ENCODE results near the gene BMPER. TPM values are rescaled to one million over a fixed set of nuclear protein-coding genes. Genes with fewer than 3 reads are reported as not detected.

Gene BMPER
- total RNA-seq, 2 donors from 2014 or later, result 3.0 to 3.8 TPM

GRCh38 chr7:34158368-34159153 is 253.2 kb downstream of the BMPER start:
- Histone ChIP-seq H3K27me3 (no peaks in the 10 kb centered on the region), H3K4me1 (no peaks in the 10 kb centered on the region), H3K27ac (peak overlapping the region; percentile 36 to 59), H3K4me3 (no peak overlapping the region), H3K9me3 (no peaks in the 10 kb centered on the region), H3K36me3 (no peaks in the 10 kb centered on the region)
- DNase-seq (ENCODE audit: low spot score), result peak; percentile 76
- TF ChIP-seq, protein P1, sequence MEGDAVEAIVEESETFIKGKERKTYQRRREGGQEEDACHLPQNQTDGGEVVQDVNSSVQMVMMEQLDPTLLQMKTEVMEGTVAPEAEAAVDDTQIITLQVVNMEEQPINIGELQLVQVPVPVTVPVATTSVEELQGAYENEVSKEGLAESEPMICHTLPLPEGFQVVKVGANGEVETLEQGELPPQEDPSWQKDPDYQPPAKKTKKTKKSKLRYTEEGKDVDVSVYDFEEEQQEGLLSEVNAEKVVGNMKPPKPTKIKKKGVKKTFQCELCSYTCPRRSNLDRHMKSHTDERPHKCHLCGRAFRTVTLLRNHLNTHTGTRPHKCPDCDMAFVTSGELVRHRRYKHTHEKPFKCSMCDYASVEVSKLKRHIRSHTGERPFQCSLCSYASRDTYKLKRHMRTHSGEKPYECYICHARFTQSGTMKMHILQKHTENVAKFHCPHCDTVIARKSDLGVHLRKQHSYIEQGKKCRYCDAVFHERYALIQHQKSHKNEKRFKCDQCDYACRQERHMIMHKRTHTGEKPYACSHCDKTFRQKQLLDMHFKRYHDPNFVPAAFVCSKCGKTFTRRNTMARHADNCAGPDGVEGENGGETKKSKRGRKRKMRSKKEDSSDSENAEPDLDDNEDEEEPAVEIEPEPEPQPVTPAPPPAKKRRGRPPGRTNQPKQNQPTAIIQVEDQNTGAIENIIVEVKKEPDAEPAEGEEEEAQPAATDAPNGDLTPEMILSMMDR (IDR thresholded peaks at IDR 0.05), result no peak

DNA sequence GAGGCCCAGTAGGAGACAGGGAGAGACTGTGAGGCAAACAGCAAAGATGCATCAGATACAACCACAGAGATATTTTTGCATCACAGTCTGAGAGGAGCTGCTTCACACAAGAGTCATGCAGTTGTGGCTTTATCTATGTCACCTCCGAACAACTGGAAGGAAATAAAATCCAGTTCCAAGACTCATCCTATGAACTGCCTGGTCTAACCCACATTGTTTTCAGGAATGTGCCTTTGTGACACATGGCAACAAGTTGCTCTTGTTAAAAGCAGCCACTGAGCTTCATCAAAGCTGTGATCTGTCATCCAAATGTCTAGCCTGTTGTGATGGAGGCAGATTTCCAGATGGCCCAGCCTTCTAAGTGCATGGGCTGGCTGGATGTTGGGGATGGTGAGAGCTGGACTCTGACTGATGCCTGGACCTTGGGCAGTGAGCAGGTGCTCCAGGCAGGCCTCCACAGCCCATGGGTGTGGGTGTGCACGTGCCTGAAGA is 255.0 kb downstream of the BMPER start:
- no peak overlapping the region for H3K4me3 ChIP-seq
- no peaks in the 10 kb centered on the region for H3K4me1 ChIP-seq
- TF ChIP-seq, protein P1 (IDR thresholded peaks at IDR 0.05), result no peak
- no peak for DNase-seq (ENCODE audit: low spot score)
- H3K27ac ChIP-seq, result no peak overlapping the region
- H3K36me3 ChIP-seq, result no peaks in the 10 kb centered on the region
- H3K27me3 ChIP-seq, result no peaks in the 10 kb centered on the region
- no peaks in the 10 kb centered on the region for H3K9me3 ChIP-seq

- H3K36me3 ChIP-seq, result no peaks in the 10 kb centered on the region
- no peaks in the 10 kb centered on the region for H3K27me3 ChIP-seq
- no peak overlapping the region for H3K27ac ChIP-seq
- TF ChIP-seq, protein P1 (IDR thresholded peaks at IDR 0.05), result no peak
- no peaks in the 10 kb centered on the region for H3K4me1 ChIP-seq
- H3K9me3 ChIP-seq, result no peaks in the 10 kb centered on the region
- H3K4me3 ChIP-seq, result no peak overlapping the region
- DNase-seq (ENCODE audit: low spot score), result no peak
Observed at GRCh38 chr7:34162027-34162565, 256.8 kb downstream of the BMPER start.

DNA sequence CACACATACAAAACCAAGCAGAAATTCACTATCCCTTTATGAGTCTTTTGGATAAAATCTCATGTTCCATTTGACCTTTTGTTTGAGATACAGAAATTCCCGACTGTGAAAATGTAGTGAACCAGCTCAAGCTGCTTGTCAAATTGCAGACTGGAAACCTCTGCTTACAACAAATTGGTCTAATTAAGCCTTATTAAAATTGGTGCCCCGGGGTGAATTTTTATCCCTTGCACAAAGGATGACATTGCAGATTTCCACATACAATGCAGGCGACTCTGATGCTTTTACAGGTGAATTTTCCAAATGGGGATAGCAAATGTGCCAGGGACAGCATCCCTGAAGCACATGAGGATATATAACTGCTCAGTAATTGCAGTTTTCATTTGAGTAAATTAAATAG is 257.3 kb downstream of the BMPER start:
- no peak overlapping the region for H3K4me3 ChIP-seq
- TF ChIP-seq, protein P1 (IDR thresholded peaks at IDR 0.05), result no peak
- H3K36me3 ChIP-seq, result no peaks in the 10 kb centered on the region
- H3K27me3 ChIP-seq, result no peaks in the 10 kb centered on the region
- no peak for DNase-seq (ENCODE audit: low spot score)
- H3K27ac ChIP-seq, result no peak overlapping the region
- H3K9me3 ChIP-seq, result no peaks in the 10 kb centered on the region
- H3K4me1 ChIP-seq, result no peaks in the 10 kb centered on the region

GRCh38 chr7:34163956-34164355 is 258.6 kb downstream of the BMPER start:
- TF ChIP-seq, protein P1 (IDR thresholded peaks at IDR 0.05), result no peak
- Histone ChIP-seq H3K36me3 (no peaks in the 10 kb centered on the region), H3K27ac (no peak overlapping the region), H3K4me1 (no peaks in the 10 kb centered on the region), H3K27me3 (no peaks in the 10 kb centered on the region), H3K9me3 (no peaks in the 10 kb centered on the region), H3K4me3 (no peak overlapping the region)
- no peak for DNase-seq (ENCODE audit: low spot score)

Measured in right atrium auricular region (tissue), 2 donors.